Stimulated activated CD4-positive, alpha-beta T cell treated with anti-CD3 and anti-CD28 coated beads, Interleukin-2, amount 100 ng/mL, for 4 hours (primary cell): Measurements from ENCODE around the gene AKNA.
"Not testable (repeated sequence)": the region's sequence is repeated elsewhere in the genome, so short reads cannot be mapped to it uniquely, and the experiment has no call there.

Source experiments
- DNase-seq: peaks from one replicate; pipeline ENCODE4 v3.0.0-alpha.2; 2020; ENCODE audit warnings: low read depth

Gene AKNA

DNA sequence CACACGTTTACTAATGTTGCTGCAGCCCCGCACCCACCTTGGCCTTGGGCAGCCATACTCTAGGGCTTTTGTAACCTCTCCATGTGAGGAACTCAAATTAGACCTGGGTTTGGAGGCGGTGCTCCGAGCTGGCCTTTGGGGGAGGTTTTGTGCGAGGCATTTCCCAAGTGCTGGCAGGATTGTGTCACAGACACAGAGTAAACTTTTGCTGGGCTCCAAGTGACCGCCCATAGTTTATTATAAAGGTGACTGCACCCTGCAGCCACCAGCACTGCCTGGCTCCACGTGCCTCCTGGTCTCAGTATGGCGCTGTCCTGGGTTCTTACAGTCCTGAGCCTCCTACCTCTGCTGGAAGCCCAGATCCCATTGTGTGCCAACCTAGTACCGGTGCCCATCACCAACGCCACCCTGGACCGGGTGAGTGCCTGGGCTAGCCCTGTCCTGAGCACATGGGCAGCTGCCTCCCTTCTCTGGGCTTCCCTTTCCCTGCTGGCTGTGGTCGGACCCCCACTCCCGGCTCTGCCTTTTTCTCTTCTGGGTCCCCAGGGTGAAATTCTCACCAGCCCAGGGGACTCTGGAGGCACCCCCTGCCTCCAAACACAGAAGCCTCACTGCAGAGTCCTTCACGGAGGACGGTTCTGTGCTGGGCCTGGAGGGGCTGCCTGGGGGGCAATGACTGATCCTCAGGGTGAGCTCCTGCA lies 64.8 kb downstream of the AKNA start, which contains the start of gene ORM1:
TSS of gene ORM1 (plus strand) at position 268 of the 701 bp plus-strand sequence. CDS start at position 304, 36 bp downstream.
- DNase-seq = not testable (repeated sequence)

DNA sequence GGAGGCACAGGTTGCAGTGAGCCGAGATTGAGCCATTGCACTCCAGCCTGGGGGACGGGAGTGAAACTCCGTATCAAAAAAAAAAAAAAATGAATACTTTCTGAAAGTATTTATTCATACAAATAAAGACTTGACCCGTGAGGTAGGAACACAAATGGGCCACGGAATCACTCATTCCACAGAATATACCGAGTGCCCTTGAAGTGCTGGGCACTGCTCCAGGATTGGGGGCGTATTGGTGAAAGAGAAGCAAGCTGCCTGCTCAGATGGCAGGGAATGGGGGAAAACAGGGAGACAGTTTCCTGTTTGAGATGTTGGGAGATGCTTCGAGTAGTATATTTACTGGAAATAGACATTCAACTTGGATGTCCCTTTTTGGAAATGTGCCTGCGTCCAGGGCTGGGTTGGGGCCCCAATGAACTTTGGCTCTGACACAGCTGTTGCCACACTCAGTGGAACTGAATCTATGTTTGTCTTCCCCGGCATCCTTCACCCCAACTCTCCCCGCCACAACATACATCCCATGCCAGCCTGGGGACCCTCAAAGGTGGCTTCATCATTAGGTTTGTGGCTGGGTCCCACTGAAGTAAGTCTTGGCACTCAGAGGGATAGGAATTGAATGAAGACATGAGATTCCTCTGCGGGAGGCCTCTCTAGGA lies 65.5 kb downstream of the AKNA start:
- DNase-seq = not testable (repeated sequence)

DNA sequence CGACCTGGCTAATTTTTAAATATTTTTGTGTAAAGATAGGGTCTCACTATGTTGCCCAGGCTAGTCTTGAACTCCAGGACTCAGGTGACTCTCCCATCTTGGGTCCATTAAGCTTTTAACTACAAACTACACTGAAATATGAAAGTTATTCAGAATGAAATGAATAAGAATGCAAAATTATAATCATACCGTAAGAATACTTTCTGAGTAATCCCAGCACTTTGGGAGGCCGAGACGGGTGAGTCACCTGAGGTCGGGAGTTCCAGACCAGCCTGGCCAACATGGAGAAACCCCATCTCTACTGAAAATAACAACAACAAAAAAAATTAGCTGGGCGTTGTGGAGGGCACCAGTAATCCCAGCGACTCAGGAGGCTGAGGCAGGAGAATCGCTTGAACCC lies 66.0 kb downstream of the AKNA start:
- no peak for DNase-seq

DNA sequence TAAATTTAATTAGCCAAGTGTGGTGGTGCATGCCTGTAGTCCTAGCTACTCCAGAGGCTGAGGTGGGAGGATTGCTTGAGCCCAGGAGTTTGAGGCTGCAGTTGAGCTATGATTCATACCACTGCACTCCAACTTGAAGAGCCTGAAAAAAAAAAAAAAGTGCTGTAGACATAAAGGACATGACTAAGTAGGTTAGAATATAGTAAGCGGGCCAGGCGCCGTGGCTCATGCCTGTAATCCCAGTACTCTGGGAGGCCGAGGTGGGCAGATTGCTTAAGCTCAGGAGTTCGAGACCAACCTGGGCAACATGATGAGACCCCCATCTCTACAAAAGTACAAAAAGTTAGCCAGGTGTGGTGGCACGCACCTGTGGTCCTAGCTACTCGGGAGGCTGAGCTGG lies 67.1 kb downstream of the AKNA start:
- not testable (repeated sequence) for DNase-seq

DNA sequence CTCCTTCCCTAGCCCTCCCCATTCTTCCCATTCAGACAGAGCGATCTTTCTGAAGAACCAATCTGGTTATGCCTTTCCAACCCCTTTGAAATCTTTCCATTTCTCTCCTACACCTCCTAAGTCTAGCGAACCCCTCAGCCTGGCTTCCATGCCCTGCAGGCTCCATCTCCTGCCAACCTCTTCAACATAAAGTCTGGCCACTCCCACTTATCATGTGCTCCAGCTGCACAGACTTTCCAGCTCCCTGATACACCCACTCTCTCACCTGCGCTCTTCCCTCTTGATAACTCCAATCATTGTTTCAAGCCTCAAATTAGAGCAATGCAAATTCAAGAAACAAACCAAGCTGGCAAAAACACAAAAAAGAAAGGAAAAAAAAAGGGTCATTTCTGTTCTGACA lies 68.6 kb downstream of the AKNA start:
- no peak for DNase-seq

DNA sequence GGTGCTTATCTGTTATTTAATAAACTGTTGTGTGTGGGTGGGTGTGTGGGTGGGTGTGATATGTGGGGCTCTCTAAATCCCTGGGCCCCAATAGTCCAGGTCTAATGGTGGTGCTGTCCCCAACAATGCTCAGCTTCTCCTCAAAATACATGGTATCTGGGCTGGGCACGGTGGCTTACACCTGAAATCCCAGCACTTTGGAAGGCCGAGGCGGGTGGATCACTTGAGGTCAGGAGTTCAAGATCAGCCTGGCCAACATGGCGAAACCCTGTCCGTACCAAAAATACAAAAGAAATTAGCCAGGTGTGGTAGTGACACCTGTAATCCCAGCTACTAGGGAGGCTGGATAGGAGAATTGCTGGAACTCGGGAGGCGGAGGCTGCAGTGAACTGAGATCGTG lies 69.4 kb downstream of the AKNA start:
- no peak for DNase-seq

DNA sequence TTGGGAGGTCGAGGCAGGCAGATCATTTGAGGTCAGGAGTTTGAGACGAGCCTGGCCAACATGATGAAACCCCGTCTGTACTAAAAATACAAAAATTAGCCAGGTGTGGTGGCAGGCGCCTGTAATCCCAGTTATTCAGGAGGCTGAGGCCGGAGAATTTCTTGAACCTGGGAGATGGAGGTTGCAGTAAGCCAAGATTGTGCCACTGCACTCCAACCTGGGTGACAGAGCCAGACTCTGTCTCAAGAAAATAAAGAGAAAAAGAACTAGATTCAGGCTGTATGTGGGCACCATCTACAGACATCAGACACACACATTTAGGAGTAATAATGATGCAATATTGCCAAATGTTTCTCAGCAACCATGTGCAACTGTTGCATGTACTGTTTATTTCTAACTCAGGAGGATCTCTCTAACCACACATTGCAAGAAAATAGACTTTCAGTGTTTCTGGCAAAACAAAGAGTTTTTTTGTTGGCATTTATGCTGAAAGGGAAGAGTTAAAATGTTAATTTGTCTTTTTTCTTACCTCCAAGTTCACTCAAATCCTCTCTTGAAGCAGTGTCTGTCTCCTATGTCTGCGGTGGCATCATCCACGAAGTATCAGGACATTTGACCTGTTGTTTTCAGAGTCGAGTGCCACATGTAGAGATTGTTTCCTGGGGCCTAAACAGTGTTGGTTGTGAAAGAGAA lies 70.0 kb downstream of the AKNA start:
- DNase-seq = no peak

DNA sequence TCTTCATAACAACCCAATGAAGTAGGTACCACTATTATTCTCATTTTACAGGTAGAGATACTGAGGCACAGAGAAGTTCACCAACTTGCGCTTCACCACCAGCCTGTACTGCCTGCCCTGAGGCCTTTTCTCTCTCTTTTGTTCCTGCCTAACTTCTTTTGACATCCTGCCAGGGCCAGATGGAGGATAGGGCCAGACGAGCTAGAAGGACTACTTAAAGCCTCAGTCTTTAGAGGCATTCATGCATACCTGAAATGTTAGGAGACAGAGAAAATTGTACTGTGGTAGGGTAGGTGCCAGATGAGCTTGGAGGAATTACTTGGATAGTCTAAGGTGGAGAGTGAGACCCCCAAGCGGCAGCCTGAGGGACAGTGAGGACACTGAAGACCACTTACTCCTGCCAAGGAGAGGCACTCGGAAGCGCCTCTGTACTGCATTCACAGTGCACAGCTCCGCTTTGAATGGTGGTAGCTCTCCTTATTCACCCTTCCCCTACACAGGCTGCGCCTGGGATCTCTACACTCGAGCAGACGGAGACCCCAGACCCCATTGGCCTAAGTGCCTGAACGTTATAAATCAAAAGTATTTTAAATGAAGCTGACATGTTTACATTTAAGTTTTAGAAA lies 71.1 kb downstream of the AKNA start:
- no peak for DNase-seq

DNA sequence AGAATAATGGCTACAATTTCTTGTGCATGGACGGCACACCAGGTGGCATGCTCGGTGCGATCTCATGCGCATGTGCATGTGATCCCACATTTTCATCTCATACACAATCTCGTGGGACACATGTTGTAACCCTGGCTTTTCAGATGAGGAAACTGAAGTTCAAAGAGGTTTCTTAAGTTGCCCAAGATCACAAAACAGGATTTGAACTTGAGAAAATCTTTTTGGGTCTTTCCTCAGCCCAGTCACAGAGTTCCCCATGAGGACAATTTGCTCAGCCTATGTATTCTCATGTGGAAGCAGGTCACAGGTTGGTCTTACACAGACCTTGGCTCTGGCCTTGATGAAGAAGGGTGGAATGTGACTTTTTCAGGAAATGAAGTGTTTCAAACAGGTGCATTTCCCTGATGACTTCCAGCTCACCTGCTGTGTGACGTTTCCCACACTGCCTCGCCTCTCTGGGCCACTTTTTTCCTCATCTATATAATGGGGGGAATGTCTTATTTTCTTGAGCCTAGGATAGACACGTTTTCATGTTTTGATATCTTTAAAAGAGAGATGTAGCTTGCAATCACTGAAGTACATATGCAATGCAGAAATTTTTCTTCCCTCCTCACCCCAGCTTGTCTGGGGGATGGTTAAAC lies 71.9 kb downstream of the AKNA start:
- no peak for DNase-seq

DNA sequence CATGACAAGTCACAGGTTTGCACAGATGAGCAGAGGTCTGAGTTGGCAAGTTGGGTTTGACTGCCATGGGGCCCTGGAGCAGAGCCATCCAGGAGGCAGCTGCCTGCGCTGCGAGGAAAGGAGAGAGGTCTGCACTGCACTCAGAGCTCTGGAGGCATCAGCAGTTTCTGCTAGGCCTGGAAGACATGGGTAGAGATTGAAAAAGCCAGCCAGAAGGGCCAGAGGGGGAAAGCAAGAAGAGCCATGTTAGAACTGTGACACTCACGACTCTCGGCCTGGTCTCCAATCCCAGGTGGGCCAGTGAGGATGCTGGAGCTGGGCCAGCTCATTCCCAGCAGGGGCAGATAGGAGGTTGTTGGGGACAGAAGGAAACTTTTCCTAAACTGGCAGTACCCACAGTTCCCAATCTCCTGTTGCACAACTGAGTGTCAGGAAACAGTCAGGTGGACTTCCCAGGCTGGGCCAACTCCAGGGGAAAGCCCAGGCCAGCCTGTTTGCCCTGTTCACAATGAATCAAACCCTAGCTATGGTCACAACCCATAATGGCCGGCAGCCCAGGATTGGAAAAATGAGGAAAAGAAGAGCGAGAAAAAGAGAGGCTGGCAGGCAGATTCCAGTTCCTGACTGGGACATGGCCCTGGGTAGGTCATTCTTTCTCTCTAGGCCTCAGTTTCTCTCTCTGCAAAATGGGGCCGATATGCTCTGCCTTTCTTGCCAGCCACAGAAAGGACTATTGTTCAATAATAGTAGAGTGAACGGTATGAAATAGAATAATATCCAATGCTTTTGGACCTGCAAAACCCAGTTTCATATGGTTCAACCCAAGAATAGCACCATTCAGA lies 72.7 kb downstream of the AKNA start:
- no peak for DNase-seq

DNA sequence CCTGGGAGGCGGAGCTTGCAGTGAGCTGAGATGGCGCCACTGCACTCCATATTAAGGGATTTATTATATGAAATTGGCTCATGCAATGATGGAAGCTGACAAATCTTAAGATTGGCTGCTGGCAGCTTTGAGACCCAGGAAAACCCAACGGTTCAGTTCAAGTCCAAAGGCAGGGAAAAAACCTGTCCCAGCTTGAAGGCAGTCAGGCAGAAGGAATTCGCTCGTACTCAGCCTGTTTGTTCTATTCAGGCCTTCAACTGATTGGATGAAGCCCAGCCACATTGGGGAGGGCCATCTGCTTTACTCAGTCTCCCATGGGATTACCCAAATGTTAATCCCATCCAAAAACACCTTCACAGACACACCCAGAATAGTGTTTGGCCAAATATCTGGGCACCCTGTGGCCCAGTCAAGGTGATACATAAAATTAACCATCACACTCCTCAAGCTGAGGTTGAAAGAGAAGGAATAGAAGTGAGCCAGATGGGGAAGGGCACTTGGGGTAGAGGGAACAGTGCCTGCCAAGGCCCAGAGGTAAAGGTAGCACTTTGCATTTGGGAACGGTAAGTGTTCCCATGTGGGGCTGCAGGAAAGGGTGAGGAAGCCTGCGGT lies 73.4 kb downstream of the AKNA start:
- no peak for DNase-seq

DNA sequence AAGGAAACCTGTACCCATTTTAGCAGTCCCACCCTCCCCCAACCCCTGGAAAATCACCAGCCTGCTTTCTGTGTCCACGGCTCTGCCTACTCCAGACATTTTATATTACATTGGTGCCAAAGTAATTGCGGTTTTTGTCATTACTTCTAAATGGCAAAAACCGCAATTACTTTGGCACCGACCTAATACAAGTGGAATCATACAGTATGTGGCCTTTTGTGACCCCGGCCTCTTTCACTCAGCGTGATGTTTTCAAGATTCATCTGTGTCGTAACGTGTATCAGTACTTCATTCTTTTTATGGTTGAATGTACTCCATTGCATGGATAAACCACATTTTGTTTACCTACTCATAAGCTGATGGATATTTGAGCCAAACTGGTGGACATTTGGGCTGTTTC lies 74.6 kb downstream of the AKNA start:
- no peak for DNase-seq

DNA sequence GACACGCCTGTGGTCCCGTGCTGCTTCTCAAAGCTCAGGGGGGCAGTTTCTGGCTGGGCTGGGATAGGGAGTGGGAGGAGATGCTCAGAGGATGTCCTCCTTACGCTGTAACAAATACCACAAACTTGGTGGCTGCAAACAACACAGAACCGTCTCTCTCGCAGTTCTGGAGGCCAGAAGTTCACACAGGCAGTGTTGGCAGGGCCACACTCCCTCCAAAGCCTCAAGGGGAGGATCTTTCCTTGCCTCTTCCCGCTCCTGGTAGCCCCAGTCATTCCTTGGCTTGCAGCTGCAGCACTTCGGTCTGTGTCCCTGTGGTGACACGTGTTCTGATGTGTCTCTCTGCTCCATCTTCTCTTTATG lies 75.3 kb downstream of the AKNA start:
- no peak for DNase-seq

DNA sequence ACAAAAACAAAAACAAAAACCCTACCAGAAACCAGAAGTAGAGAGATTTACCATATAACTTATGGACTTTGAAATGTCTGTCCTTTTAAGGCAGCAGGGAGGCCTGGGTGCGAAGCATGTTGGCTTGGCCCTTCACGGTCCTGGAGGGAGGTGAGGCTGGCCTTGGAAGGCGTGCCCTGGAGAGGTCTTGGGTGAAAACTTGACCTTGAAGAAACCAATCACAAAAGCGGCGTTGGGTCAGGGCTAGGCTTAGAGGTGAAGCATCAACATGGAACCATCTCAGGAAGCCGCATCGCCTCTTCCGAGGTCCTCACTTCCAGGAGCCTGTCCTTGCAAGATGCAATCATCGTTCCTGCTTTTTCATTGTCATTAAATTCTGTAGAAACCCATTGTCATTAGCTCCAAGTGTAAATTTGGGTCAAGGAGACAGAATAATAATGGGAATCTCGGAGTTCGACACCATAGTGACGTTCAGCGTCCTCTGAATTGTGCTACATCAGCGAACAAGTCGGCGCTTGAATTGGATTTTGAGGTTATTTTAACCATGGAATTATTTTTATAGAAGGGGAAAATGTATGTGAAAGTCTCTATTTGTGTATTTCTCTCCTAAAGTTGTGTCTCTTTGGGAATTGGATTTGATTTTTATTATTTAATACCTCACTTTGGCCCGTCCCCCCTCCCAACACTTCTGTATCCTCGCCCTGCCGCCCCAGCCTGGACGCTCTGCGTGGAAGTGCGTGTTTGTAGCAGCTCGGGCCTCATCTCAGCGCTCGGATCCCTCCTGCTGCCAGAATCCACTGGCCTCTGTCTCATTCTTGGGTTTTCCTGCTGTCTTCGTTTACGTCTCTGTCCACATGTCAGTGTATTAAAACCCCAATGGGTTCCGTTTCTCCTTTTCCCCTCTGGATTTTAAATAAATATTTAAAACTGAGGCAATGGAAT lies 75.9 kb downstream of the AKNA start:
- DNase-seq = no peak

DNA sequence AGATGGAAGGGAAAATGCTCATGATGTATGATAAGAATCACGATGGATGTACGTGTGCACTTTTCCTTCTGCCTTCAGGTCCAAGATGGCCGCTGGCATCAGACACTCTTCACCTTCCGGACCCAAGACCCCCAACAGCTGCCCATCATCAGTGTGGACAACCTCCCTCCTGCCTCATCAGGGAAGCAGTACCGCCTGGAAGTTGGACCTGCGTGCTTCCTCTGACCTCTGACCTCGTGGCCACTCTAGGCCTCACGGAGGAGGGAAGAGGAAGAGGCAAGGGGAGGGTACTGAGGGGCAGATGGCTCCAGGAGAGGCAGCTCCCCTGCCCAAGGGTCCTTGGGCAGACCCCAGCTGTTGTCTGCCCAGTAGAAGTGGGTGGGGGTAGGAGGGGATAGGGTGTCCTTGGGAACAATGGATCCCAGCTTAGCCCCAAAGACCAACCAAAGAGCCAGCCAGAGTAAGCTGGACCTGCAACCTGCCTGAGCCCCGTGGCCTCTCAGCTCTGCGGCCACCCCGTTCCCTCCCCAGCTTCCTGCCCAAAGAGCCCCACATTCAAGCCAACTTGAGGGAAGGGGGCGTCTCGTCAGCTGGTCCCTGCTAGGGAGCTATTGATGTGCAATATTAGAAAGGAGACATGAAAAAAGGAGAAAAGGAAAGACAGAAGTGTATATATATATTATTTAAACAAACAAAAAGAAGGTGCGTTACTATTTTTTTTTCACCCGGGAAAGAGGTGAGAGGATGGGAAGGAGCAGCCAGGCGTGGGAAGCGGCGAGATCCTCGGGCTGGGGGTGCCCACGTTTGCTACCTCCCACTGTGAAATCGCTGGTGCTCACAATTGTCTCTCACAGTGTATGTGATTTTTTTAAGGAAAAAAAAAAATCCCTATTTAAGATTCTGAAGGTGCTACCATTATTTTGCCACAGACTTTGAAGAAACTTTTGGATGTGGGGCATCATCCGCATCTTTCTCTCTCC lies 77.0 kb downstream of the AKNA start:
- DNase-seq = no peak

DNA sequence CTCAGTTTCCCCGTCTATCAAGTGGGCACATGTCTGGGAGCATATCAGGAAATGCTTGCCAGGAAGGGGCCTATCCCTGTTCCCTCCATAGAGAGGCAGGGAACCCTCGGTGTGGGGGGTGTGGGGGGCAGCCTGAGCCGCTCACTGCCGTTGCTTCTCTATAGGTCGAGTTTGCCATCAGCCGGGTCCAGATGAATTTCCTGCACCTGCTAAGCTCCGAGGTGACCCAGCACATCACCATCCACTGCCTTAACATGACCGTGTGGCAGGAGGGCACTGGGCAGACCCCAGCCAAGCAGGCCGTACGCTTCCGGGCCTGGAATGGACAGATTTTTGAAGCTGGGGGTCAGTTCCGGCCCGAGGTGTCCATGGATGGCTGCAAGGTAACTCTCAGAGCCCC lies 78.7 kb downstream of the AKNA start:
- no peak for DNase-seq

DNA sequence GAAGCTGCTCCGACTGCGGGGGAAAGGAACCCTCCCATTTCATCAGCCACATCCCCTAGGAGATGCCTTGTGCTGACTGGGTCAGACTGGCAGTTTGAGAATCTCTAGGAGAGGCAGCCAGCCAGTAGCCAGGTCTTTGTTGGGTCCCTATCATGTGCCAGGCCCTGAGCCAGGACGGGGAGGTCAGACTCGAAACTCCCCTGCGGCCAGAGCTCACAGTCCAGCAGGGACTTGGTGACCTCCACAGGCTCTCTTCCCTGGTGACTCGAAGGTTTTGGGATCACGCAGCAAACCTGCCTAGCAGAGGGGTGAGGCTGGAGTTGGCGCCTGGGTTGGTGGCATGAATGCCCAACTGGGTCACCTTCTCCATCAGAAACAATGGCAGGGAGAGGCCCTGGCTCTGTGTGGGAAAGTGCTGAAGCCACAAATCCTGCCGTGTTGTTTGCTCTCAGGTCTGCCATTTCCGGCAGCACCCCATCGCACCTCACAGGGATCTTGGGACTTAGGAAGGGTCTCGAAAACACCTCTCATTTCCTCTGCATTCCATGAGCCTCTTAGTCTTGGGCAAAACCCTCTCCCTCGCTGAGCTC lies 79.3 kb downstream of the AKNA start:
- no peak for DNase-seq

DNA sequence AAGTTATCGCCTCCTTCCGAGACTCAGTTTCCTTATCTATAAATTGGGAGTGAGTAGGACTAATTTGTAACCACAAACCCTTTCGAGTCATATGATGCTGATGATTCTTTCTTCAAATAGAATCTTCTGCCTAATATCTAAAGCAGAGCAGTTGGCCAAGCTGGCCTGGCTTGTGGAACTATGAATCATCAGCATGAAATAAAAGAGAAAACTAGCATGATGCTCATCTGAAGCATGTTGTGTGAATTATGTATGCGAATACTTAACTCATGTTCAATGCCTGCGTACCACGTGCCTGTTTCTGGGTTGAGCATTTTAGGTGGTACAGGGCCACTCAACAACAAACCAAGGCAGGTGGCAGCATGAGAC lies 79.9 kb downstream of the AKNA start:
- no peak for DNase-seq
